Stimulated activated CD8-positive, alpha-beta memory T cell treated with anti-CD3 and anti-CD28 coated beads, Interleukin-7, amount 100 ng/mL, for 1 hour (primary cell): ENCODE results near the gene CTNND1.
A peak's percentile ranks its signal among the peaks of the same experiment; 100 is the strongest.
"Not testable (repeated sequence)": the region's sequence is repeated elsewhere in the genome, so short reads cannot be mapped to it uniquely, and the experiment has no call there.

Experiments used
- DNase-seq, 2 donors: peaks; one replicate each; pipeline ENCODE4 v3.0.0-alpha.2; 2020; ENCODE audit warnings: low read depth in 2 of 2

The CTNND1 gene, protein sequence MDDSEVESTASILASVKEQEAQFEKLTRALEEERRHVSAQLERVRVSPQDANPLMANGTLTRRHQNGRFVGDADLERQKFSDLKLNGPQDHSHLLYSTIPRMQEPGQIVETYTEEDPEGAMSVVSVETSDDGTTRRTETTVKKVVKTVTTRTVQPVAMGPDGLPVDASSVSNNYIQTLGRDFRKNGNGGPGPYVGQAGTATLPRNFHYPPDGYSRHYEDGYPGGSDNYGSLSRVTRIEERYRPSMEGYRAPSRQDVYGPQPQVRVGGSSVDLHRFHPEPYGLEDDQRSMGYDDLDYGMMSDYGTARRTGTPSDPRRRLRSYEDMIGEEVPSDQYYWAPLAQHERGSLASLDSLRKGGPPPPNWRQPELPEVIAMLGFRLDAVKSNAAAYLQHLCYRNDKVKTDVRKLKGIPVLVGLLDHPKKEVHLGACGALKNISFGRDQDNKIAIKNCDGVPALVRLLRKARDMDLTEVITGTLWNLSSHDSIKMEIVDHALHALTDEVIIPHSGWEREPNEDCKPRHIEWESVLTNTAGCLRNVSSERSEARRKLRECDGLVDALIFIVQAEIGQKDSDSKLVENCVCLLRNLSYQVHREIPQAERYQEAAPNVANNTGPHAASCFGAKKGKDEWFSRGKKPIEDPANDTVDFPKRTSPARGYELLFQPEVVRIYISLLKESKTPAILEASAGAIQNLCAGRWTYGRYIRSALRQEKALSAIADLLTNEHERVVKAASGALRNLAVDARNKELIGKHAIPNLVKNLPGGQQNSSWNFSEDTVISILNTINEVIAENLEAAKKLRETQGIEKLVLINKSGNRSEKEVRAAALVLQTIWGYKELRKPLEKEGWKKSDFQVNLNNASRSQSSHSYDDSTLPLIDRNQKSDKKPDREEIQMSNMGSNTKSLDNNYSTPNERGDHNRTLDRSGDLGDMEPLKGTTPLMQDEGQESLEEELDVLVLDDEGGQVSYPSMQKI

DNA sequence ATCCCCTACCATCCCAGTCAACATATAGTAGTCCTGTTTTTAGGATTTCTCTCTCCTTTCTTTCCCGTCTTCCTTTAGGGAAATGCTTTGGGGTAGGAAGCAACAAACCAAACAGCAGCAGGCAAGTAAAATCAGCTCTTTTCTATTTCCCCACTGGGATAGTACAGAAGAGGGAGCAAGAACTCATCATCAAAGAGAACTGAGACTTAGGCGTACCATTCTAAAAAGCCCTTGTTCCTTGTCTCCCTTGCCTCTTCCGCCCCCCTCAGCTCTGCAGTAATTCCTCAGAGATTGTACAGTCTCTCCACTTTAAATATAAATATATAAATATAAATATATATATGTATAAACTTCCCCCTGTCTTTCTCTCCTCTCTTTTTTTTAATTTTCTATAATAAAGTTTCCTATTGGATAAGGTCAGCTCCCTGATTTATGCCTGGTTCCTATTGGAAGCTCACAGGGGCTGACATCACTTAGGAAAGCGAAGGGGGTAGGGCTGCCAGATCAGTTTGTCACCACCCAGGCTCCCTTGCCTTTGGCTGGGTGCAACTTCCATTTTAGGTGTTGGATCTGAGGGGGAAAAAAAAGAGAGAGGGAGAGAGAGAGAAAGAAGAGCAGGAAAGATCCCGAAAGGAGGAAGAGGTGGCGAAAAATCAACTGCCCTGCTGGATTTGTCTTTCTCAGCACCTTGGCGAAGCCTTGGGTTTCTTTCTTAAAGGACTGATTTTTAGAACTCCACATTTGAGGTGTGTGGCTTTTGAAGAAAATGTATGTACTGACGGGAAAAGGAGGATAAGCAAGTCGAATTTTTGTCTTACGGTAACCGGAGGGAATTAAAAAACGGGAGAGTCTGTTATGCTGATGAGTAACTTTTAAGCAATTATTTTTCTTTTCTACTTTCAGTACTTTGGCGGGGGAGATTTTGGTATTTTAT is at the start of gene CTNND1:
Gene CTNND1 (plus strand): TSS at position 502 of the 934 bp plus-strand sequence. CDS start 29,677 bp downstream, outside the sequence.
- DNase-seq = no peak

DNA sequence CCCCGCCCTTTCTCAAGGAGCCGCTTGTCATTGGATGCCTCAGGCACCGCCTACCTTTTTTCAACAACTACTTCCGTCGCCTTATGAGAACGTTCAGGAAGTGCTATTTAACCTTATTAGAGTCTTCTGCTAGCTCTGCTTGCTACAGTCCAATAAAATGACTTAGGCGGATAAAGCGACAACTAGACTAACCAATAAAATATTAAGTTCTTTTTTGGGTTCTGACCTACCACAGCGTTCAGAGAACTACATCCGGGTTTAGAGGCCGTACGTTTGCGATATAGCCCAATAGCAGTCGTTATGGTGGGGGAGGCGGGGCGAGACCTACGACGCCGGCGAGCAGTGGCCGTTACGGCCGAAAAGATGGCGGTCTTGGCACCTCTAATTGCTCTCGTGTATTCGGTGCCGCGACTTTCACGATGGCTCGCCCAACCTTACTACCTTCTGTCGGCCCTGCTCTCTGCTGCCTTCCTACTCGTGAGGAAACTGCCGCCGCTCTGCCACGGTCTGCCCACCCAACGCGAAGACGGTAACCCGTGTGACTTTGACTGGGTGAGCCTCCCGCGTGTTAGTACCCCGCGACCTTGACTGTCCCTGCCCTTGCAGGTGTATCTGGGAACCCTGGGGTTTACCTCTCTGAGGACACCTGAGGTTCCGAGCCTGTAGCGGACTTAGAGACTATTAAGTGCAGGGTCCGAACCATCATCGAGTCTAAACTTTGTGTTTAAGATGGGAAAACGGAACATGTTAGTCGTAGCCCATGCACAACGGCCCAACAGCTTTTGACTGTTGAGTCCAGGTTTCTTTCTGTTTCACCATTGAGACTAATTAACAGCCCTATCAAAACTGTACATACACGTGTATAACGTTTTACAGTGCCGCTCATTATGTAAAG is 49.1 kb upstream of the CTNND1 start, which contains the start of gene TMX2:
Gene TMX2 (plus strand): TSS at position 338 of the 895 bp plus-strand sequence. CDS start 26 bp downstream, at position 364.
- DNase-seq = peak; percentile 73 to 77

DNA sequence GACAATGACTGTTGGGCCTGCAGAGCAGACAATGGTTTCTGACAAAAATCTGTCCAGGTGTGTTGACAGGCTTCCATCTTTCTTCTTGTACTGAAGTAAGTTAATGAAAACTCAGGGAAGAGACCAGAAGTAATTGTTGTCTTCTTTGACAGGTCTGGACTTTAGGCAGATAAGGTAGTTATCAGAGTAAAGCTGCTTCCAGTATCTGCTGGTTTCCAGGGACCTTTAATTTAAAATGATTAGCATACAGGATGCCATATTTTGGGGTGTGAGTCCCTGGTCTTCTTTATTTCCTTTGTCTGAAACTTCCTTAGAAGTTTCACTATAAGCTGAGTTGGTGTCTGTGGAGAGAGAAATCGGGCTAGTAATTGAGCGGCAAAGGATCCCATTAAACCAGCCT is 47.8 kb upstream of the CTNND1 start:
- no peak for DNase-seq

DNA sequence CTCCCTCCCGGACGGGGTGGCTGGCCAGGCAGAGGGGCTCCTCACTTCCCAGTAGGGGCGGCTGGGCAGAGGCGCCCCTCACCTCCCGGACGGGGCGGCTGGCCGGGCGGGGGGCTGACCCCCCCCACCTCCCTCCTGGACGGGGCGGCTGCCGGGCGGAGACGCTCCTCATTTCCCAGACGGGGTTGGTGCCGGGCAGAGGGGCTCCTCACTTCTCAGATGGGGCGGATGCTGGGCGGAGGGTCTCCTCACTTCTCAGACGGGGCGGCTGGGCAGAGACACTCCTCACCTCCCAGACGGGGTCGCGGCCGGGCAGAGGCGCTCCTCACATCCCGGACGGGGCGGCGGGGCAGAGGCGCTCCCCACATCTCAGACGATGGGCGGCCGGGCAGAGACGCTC is 44.9 kb upstream of the CTNND1 start:
- not testable (repeated sequence) for DNase-seq

DNA sequence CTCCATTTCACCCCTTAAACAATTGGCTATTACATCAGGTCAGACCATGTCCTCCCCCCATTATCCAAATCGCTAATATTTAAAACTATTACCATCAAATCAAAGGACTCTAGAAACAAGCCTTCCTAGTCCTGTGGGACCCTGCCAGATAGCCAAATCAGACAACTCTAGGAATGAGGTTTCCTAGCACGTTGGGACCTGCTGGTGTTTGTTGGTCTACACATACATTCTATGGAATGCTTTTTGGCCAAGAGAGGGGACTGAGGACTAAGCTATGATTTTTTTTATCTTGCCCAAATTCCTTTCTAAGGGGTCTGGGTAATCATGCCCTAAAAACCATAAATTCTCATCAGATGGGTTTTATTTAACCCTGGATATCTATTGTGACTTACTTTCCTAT is 34.4 kb upstream of the CTNND1 start:
- DNase-seq = no peak

DNA sequence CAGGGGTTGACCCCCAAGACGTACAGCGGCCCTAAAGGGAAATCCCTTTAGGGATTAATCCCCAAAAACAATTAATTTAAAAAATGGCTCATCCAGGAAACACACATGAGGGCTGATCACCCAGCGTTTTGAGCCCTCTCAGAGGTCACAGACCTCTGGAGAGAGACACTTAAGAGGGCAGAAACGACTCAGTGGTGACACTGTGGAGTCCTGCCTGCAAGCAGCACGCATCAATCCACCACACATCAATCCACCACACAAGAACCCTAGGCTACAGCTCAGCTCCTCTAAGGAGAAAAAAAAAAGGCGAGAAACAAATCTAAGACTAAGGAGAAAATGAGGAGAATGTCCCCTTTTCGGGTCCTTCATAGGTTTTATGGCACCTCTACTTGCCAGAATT is 32.8 kb upstream of the CTNND1 start:
- DNase-seq = no peak

DNA sequence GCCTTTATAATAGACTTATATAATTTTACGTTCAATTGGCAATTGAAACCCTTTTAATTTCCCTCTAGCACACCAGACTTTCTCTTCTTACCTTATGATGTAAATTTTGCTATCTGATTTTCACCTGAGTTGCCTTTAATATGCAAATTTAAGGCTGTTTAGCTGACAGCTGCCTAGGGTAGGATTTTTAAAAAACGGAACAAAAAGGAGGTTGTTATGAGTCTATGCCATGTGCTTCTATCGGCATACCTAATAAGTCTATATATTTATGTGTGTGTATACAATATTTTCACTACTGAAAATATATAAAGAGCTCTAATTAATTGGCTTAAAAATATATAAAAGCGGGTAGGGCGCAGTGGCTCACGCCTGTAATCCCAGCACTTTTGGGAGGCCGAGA is 32.1 kb upstream of the CTNND1 start:
- no peak for DNase-seq

DNA sequence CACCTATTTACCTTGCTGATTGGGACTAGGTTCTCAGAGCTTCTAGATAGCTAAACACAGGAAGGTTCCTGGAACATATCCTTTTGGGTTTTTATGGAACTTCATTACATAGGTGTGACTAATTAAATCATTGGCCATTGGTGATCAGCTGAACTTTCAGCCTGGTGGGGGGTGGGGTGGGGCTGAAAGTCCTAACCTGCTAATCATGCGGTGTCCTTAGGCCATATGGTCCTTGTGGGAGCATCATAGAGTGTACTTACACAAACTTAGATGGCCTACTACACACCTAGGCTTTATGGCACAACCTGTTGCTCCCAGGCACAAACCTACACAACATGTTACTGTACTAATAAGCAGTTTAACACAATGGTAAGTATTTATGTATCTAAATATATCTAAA is 28.9 kb upstream of the CTNND1 start:
- DNase-seq = no peak

DNA sequence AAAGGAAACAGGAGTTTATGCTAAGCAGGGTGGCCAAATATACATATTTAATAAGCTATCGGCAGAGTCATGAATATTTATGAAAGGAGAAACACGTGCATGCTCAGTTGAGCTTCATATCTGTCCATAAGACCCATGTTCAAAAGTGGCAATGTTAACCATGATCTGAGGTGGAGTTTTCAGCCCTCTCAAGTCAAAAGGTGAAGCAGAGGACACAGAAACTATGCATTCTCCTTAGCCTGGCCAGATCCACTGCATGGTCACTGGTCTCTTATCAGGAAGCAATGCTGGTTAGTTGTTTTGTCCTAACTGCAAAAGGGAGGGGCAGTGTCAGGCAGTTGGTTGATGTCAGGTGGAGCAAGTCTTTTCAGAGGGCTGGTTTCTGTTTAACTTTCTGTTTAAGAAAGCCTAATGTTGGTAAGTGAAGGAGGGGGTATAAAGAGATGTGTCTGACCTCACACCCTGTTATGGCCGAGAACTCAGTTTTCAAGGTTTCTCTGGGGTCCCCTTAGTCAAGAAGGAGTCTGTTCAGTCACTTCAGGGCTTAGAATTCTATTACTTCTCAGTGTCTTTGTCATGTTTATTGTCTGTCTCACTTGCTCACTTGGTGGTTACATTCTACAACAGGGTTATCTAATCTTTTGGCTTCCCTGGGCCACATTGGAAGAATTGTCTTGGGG is 25.8 kb upstream of the CTNND1 start:
- DNase-seq = no peak

DNA sequence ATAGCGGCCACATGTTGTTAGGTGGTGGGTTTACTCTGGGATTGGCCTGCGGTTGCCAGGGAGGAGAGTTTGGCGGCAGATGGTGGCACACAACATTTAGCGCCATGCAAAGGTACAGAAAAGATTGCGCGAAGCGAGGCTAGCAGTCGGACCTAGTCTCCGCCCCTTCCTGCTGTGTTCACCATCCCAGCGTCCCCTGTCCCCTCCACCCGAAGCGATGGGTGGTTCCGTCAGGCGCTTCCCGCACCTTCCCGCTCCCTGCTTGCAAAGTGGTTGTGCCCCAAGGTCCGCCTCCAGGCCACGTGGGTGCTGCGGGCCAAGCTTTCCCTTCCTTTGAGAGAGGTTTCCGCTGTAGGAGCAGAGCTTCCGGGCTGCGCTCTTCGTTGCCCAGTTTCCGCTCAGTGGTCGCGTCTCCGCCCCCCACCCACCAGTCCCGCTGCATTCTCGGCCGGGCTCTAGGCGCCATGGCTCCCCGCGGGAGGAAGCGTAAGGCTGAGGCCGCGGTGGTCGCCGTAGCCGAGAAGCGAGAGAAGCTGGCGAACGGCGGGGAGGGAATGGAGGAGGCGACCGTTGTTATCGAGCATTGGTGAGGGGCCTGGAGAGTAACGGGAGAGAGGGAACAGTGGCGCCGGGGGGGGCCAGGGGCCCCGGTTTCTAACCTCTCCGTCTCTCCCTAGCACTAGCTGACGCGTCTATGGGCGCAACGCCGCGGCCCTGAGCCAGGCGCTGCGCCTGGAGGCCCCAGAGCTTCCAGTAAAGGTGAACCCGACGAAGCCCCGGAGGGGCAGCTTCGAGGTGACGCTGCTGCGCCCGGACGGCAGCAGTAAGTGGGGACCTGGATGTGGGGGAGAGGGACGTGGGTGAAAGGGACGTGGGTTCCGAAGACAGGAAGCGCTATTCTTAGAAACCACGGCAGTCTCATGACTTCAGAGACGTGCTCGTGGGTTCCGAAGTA is 20.2 kb upstream of the CTNND1 start, which contains the start of gene SELENOH:
Gene SELENOH (plus strand): TSS at position 360 of the 955 bp plus-strand sequence. CDS start 105 bp downstream, at position 465.
- peak; percentile 76 to 77 for DNase-seq

DNA sequence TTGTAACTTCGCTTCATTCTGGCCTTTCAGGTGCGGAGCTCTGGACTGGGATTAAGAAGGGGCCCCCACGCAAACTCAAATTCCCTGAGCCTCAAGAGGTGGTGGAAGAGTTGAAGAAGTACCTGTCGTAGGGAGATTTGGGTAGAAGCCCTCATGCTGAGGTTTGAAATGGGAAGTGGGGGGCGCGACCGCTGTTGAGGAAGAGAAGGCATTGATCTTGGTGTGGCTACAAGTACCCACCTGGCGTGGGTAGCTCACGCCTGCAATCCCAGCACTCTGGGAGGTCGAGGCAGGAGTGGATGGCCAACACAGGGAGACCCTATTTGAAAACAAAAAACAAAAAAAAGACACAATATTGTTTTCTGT is 19.5 kb upstream of the CTNND1 start:
- no peak for DNase-seq

DNA sequence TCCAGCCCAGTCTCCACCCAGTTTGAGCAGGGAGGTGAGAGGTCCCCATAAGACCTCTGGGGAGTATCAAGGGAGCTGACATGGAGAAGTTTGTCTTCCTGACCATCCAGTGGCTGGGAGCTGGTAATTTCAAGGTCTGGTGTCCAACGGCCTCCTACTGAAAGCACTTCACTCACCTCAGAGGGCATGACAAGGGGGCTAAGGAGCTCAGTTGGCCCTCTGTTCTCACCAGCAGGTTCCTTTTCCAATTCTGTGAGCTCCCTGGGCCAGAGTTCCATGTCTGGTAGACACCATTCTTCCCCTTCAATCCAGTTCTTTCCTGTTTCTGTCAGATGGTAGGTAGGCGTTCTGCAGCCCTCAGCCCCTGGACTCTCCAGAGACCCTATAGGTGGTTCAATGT is 17.2 kb upstream of the CTNND1 start:
- no peak for DNase-seq

DNA sequence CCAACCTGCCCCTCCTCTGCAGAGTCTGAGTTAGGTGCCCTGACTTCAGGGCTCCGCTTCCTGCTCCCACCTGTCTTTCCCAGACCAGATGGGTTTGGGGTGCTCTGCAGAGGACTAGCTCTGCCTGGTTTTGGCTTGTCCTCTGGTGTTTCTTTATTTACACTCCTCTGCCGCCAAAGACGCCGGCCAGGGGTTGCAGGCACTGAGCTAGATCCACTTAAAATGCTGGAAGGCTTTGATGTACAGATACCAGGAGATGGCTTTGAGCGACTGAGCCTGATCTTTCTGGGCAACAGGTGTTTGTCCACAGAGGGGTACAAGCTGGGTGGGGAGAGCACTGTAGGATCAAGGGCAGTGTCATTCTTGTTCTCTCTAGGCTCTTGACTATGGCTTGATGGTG is 16.4 kb upstream of the CTNND1 start:
- no peak for DNase-seq

DNA sequence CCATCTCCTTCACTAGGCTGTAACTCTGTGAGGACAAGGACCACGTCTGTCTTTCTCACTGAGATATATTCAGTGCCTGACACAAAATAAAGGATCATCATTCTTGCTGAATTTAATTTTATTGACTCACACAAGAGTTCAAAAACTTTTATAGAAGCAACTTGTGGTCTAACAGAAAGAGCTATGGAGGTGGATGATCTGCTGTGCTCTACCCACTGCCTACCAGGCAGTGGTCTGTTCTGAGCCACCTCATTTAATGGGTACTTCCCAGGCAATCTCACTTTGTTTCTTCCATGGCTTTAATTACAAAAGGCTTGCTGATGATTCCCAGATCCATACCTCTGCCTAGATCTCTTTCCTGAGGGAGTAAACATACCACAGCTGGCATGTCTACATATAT is 14.7 kb upstream of the CTNND1 start:
- no peak for DNase-seq

DNA sequence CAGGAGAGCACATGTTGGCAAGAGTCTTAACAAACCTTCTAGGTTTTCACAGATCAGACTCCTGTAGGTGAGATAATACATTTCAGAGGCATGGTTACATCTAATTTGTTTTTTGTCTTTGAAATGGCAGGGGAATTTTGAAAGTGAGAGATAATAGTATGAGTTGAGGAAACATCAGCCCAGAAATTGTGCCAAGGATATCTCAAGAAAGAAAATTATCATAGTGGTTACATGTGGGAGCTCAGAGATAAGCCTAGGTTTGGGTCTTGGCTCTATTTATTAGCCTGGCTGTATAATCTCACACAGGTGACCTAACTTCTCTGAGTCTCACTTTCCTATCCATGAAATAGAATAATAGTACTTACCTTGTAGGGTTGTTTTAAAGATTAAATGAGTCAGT is 10.4 kb upstream of the CTNND1 start:
- no peak for DNase-seq

DNA sequence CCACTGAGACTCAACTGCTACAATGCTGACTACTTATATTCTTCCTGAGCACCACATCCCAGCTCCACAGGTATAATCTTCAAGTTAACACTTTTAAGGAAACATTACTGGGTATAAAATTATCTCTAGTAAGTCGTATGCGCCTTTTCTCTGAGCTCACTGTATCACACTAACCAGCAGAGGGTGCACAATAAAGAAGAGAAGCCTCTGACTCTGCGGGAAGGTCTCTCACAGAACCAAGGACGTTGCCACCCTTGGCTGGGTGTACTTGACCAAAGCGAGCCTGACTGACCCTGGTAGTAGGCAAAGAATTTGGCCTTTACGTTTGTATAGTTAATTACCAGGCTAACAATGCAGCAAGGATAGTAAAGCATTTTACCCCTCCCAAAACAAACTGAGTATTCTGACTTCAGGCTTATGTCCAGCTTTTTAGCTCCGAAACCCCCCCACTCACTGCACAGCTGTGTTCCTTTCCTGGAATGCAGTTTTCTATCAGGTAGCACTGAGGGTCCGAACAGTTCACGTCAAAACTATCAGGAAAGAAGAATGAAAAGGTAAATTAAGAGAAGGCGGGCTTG is 9.8 kb upstream of the CTNND1 start, which contains the start of gene BTBD18:
Gene BTBD18 (minus strand): TSS at position 144 of the 578 bp plus-strand sequence. CDS start 631 bp downstream, outside the sequence.
- DNase-seq = no peak

DNA sequence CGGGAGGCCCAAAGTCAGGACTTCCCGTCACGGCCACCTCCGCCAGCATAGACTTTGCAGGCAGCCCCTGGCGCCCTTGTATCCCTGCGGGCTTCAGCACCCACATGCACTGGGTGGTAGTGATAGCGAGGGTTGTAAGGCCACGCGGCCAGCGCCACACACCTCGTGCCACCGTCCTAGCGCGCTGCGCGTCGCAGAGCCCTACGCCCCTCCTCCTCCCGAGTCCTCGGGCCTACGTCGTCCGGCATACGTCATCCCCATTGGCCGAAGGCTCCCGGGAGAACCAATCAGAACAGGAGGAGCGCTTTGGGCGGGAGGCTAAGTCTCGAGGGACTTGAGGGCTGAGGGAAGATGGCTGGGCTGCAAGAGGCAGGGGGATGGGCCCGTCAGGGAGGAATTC is 8.6 kb upstream of the CTNND1 start:
- DNase-seq = no peak

DNA sequence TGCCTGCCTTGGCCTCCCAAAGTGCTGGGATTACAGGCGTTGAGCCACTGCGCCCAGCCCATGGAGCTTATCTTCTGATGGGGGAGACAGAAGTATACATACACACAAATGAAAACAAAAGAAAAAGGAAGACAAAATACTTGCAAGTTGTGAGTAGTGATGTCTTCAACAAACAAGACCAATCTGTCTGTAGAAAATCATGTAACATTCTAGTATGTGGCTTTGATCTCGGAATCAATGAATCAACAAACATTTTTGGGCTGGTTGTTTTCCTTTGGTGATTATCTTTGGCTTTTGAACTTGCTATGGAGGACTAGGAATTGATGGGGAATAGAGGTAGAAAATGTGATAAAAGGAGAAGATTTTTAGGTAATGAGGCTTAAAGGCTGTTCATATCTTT is 3.4 kb upstream of the CTNND1 start:
- DNase-seq = no peak
